Adrenal gland (tissue), 12 donors: ENCODE data around the gene KRTAP4-4. TPM values are rescaled to one million over a fixed set of nuclear protein-coding genes. Genes with fewer than 3 reads are reported as not detected.

Experiments
- DNase-seq, 7 donors: peaks; one replicate each; pipeline ENCODE4 v3.0.0-alpha.2; 2019 to 2020
- H3K27ac ChIP-seq, 5 donors: fragments of 200-600 bp; sonication (generic) in 4 of 5; 1 replicate in 3 of 5; 2 replicates in 2 of 5; pipeline versions ENCODE4 v1.5.1 to v1.8.0; 2016 to 2020; ENCODE audit warnings: mild to moderate bottlenecking in 1 of 5
- H3K27me3 ChIP-seq: fragments of 200-600 bp; 2 replicates; pipeline ENCODE4 v1.8.0; 2021
- H3K36me3 ChIP-seq, 2 donors: fragments of 200-600 bp; replicated peaks in 1 of 2; 1 replicate in 1 of 2; 2 replicates in 1 of 2; pipeline versions ENCODE4 v1.5.1 to v1.8.0; 2018 to 2022
- H3K4me1 ChIP-seq, 2 donors: fragments of 200-600 bp; replicated peaks in 1 of 2; 1 replicate in 1 of 2; 2 replicates in 1 of 2; pipeline versions ENCODE4 v1.5.1 to v1.8.0; 2018 to 2021
- H3K4me3 ChIP-seq, 4 donors: fragments of 200-600 bp; sonication (generic) in 3 of 4; one replicate each; pipeline ENCODE4 v1.5.1; 2016 to 2018
- H3K9me3 ChIP-seq, 3 donors: fragments of 200-600 bp; sonication (generic) in 1 of 3; replicated peaks in 1 of 3; 1 replicate in 2 of 3; 2 replicates in 1 of 3; pipeline versions ENCODE4 v1.5.1 to v1.8.0; 2016 to 2021
- POLR2A ChIP-seq, 2 donors: fragments of 450-650 bp; IDR thresholded peaks; one replicate each; pipeline ENCODE4 v1.6.1; 2017; ENCODE audit warnings: antibody characterized with exemption in 2 of 2, mild to moderate bottlenecking in 2 of 2, moderate library complexity in 1 of 2
- WGBS, 4 donors: extraction: QIAGEN DNeasy Blood & Tissue Kit in 2 of 4; methylation state at CpG; one replicate each; pipeline versions ENCODE4 v1.1.5 to v1.1.7; 2013 to 2017; 5-methylcytosine and 5-hydroxymethylcytosine counted together
- intact Hi-C, 2 donors: fragments of 100-400 bp; cut with DNase I; formaldehyde crosslinking; loops; one replicate each; pipeline versions ENCODE4 v1.14.1 to v1.15.0; 2022 to 2023
- polyA plus RNA-seq, 3 donors: library from polyadenylated mRNA; stranded (reverse); fragments of 200-250 nt in 2 of 3; fragments of 350-450 nt in 1 of 3; fragmentation: Illumina TruSeq in 1 of 3; extraction: RNeasy Lipid Tissue Mini Kit (QIAGEN cat#74804) in 1 of 3; gene quantifications; one replicate each; pipeline ENCODE4 v1.2.3, GENCODE V29; 2013 to 2014
- total RNA-seq, 9 donors: library from RNA; depleted of rRNA in 4 of 9; stranded (reverse); fragments of >200 nt in 4 of 9; fragments of 120-200 nt in 1 of 9; fragmentation: NEBNext Ultra II Directional in 1 of 9; extraction: Animal tissue kit (Norgen Biotek cat#: 25700) in 1 of 9; gene quantifications; one replicate each; pipeline versions ENCODE4 v1.1.0 to v1.2.4, GENCODE V29; 2013 to 2023
- TF ChIP-seq, protein P1 (sequence below), 6 experiments: fragments of 450-650 bp in 4 of 6; fragments of 200-600 bp in 2 of 6; sonication (generic) in 1 of 6; IDR thresholded peaks; 1 replicate in 5 of 6; 2 replicates in 1 of 6; pipeline versions ENCODE4 v1.5.1 to v1.8.0; 2016 to 2021; ENCODE audit warnings: antibody characterized with exemption in 6 of 6, mild to moderate bottlenecking in 2 of 6, moderate library complexity in 1 of 6
- donor health status: healthy with polysubstance abuse.
- donor health status: Bipolar disorder and iron deficiency.
- donor health status: DM: yes; HTN: yes; CAD: no.
- donor health status: DM: no; HTN: no; CAD: no.
- donor health status: DM: no; HTN: no; CAD: no.
- donor health status: DM: yes; HTN: yes; CAD: no.

Gene KRTAP4-4
- total and polyA plus RNA-seq, 12 donors = not detected

DNA sequence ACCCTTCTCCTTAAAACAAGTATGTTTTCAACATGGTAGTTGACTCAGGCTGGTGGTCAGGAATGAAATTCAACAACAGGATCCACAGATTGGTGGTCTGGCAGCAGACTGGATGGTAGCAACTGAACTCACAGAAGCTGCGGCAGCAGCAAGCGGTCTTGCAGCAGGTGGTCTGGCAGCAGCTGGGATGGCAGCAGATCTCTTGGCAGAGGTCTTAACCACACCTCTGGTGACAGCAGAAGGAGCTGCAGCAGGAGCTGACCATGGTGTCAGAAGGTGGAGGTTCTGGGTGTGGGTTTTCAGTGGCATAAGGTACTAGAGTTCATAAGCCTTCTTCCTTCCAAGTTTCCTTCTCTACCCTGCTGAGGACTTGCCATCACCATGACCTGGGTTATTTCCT lies 26.3 kb upstream of the KRTAP4-4 start:
- Histone ChIP-seq H3K36me3 (no peaks in the 10 kb centered on the region), H3K4me1 (no peaks in the 10 kb centered on the region), H3K27ac (no peak overlapping the region), H3K27me3 (no peaks in the 10 kb centered on the region), H3K4me3 (no peak overlapping the region), H3K9me3 (peaks cover 0 to 8% (median 0%) of the 10 kb centered on the region in 3 donors)
- TF ChIP-seq POLR2A (IDR thresholded peaks at IDR 0.05) = no peak
- TF ChIP-seq, protein P1, sequence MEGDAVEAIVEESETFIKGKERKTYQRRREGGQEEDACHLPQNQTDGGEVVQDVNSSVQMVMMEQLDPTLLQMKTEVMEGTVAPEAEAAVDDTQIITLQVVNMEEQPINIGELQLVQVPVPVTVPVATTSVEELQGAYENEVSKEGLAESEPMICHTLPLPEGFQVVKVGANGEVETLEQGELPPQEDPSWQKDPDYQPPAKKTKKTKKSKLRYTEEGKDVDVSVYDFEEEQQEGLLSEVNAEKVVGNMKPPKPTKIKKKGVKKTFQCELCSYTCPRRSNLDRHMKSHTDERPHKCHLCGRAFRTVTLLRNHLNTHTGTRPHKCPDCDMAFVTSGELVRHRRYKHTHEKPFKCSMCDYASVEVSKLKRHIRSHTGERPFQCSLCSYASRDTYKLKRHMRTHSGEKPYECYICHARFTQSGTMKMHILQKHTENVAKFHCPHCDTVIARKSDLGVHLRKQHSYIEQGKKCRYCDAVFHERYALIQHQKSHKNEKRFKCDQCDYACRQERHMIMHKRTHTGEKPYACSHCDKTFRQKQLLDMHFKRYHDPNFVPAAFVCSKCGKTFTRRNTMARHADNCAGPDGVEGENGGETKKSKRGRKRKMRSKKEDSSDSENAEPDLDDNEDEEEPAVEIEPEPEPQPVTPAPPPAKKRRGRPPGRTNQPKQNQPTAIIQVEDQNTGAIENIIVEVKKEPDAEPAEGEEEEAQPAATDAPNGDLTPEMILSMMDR (IDR thresholded peaks at IDR 0.05) = no peak
- WGBS, 4 donors = 83 to 94% (median 91%) methylated on average over 2 of the region's 2 CpGs; no CpG with 5 or more reads in 1 of the 4 donors
- no peak for DNase-seq
- intact Hi-C loops = no loop called here

DNA sequence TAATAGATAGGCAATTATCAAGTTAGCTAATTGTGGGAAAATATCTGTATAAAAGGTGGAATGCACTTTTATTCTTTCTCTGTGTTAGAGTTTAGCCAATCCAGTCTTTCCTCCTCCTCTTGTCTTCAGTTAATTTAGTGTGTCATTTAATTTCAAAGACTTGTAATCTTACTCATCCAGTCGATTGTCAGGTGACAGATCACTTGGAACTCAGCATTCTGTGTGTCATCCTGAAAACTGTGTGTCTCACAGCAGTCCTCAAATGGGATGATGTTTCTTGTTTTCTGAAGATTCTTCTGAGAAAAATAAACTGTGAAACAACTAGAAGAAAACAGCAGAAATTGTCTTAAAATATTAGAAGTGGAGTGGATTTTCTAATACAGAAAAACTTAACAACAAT lies 24.5 kb upstream of the KRTAP4-4 start:
- H3K36me3 ChIP-seq = no peaks in the 10 kb centered on the region
- intact Hi-C loops = no loop called here
- no peak overlapping the region for H3K27ac ChIP-seq

DNA sequence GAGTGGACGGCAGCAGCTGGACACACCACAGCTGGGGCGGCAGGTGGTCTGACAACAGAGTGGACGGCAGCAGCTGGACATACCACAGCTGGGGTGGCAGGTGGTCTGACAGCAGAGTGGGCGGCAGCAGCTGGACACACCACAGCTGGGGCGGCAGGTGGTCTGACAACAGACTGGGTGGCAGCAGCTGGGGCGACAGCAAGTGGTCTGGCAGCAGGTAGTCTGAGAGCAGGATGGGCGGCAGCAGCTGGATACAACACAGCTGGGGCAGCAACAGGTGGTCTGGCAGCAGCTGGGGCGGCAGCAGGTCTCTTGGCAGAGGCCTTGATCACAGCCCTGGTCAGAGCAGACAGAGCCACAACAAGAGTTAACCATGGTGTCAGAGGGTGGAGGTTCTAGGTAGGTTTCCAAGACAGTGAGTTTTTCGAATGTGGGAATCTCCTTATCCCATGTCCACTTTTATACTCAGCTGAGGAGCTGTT lies 24.0 kb upstream of the KRTAP4-4 start, which contains the start of gene KRTAP4-1:
KRTAP4-1 (minus strand) TSS at position 432 of the 482 bp plus-strand sequence; CDS start at position 375, 57 bp downstream.
- Histone ChIP-seq H3K27me3 (no peaks in the 10 kb centered on the region), H3K4me3 (no peak within 1 kb of the TSS), H3K36me3 (no peaks in the 10 kb centered on the region), H3K9me3 (peaks cover 0 to 8% (median 0%) of the 10 kb centered on the region in 3 donors), H3K4me1 (no peaks in the 10 kb centered on the region), H3K27ac (no peak within 1 kb of the TSS)
- TF ChIP-seq, protein P1 (IDR thresholded peaks at IDR 0.05) = no peak
- no peak for TF ChIP-seq POLR2A (IDR thresholded peaks at IDR 0.05)
- intact Hi-C loops = no loop called here
- WGBS, 4 donors = 63 to 83% (median 69%) methylated on average over 7 to 9 of the region's 9 CpGs
- DNase-seq = no peak

More for the DNA sequence above, 24.5 kb upstream of the KRTAP4-4 start:
- TF ChIP-seq, protein P1 (IDR thresholded peaks at IDR 0.05) = no peak
- no peak for TF ChIP-seq POLR2A (IDR thresholded peaks at IDR 0.05)
- no peak overlapping the region for H3K4me3 ChIP-seq
- no peak for DNase-seq
- WGBS, 4 donors = 31 to 58% (median 37%) methylated on average over 1 of the region's 1 CpG
- H3K9me3 ChIP-seq = peaks cover 0 to 8% (median 0%) of the 10 kb centered on the region in 3 donors
- no peaks in the 10 kb centered on the region for H3K4me1 ChIP-seq
- H3K27me3 ChIP-seq = no peaks in the 10 kb centered on the region

DNA sequence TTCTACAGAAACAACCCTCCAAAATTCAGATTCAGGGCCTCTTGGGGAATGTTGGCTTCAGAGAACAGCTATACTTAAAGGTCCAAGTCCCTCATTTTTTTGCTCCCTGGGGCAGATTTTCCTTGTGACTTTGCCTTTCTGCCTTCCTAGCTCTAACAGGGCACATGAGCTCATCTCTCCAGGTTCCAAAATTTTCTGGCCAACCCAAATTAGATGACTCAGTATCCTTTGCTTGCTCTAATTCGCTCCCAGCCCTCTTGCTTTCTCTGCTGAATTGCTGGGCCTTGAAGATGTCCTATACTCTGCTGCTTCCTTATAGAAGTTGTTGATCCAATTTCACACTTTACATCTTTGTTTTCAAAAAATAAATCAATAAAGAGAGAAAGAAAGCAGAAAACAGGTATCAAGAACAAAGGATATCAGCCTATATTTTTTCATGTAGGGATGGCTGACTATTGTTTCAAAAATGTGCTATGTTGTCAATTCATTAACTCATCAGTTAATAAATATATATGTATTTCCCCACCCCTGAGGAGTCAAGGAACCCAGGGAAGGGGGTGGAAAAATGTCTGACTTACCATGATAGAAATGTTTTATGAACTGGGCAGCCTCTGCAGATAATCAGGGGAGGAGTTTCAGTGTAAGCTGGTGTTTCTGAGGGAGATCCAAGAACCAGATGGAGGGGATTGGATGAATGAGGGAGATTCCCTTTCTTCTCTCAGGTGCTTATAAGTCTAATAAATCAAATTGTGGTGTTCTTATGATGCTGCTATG lies 18.5 kb upstream of the KRTAP4-4 start:
- Histone ChIP-seq H3K4me3 (no peak overlapping the region), H3K9me3 (no peaks in the 10 kb centered on the region), H3K4me1 (no peaks in the 10 kb centered on the region), H3K36me3 (no peaks in the 10 kb centered on the region), H3K27me3 (no peaks in the 10 kb centered on the region), H3K27ac (no peak overlapping the region)
- DNase-seq = no peak
- TF ChIP-seq, protein P1 (IDR thresholded peaks at IDR 0.05) = no peak
- TF ChIP-seq POLR2A (IDR thresholded peaks at IDR 0.05) = no peak
- WGBS, 4 donors = 71 to 92% (median 79%) methylated on average over 1 of the region's 1 CpG
- intact Hi-C loops = no loop called here
